Measurements from ENCODE around the gene UBE2A. TPM values are rescaled to one million over a fixed set of nuclear protein-coding genes. Genes with fewer than 3 reads are reported as not detected.

The UBE2A gene
- total RNA-seq (2022; extraction: Qiagen RNA extraction; ENCODE audit: low read depth) = 131 to 159 TPM (median 144 TPM) in 5 replicates

DNA sequence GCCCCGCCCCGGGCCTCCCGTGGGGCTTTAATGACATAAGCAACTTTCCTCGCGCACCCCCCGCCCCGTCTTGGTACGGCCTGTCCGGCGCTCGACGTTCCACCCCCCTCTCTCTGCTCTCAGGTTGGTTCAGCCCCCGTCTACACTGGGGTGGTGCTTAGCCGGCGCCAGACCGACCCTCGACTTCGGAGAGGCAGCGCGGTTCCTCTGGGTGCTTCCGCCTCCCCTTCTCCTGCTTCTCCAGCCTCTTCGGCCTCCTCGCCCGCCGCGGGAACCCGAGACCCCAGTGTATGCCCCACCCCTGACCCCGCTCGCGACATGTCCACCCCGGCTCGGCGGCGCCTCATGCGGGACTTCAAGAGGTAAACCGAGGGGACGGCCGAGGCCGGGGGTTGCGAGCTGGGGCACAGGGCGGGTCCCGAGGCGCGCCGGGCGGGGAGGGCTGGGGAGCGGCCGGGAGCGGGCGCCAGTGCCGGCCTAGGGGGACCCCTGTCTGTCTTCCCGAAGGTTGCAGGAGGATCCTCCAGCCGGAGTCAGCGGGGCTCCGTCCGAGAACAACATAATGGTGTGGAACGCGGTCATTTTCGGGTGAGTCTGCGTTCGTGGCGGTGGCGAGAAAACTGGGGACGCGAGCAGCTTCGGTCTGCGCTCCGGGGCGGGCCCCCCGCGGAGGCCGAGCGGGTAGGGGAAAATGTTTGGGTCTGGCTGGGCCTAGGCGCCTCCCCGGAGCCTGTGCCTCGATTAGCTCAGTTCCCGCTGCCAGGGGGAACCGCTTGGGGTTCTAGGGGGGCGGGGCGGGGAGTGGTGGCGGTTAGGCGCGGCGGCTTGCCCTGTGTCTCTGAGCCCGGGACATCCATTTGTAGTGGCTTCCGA lies at the start of gene UBE2A:
Gene UBE2A (plus strand): TSS at position 170 of the 873 bp plus-strand sequence. CDS start 149 bp downstream, at position 319.

DNA sequence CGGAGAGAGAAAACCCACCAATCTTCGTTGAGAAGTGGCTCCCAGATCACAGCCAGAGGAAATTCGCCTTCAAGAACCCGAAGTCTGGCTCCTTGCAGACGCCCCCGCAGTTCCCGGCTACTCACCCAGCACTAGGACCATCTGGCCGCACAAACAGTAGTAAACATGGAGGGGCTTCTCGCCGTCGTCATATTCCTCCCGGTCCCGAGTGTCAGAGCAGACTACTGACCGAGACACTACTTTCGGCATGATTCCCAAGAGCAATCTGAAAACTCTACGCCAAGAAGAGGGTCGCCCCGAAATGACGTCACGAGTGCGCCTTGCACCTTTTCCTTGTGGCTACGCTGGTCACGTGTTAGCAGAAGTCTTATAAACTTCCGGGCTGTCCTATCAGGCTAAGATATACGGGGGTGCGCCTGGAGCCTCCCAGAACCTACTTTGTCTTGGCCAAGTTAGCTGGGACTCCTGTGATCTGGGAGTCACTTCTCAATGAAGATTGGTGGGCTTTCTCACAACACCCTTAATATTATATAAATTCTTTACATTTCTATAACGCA lies 9.2 kb upstream of the UBE2A start, which contains the start of gene STEEP1:
Gene STEEP1 (minus strand): TSS at position 303 of the 557 bp plus-strand sequence. CDS start 54 bp downstream, at position 249.

DNA sequence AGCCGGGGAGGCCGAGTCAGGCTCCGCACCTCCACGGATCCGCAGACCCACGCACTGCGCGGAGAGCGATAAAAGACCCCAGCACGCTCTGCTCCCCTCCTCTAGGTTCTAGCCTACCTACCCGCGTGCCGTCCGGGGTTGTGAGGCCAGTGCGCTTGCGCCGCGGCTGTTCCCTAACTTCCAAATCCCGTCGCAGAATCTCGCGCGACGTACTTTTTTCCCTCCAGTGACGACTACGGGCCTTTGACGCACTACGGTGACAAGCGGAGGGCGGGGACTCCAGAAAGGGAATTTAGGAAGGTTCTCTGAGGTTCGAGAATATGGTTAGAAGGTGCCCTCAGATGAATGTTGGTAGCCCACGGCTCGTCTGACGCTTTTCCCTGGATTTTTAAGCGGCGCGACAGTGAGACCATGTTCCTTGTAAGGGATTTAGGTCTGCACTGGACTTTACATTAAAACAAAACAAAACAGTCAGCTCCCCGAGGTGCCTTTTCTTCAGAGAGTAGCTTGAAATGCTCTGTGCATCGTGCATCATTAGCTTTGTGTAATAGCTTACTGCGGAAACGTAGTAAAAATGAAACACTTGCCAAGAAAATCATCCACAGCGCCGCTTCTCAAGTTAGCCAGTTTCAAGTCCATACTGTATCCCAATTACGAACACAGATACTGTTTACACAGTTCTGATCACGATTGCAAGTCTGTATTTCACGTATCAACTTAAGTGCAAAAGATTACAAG lies 32.1 kb downstream of the UBE2A start, which contains the start of gene NKRF:
Gene NKRF (minus strand): TSS at position 145 of the 738 bp plus-strand sequence.

Other genes starting within 250 kb of the UBE2A start
- 23.9 to 35.9 TPM (median 31.8 TPM) in 5 replicates for gene SLC25A43, start 175.2 kb upstream of the UBE2A start, total RNA-seq (2022; extraction: Qiagen RNA extraction; ENCODE audit: low read depth)
- 604 to 771 TPM (median 752 TPM) in 5 replicates for gene SLC25A5, start 106.1 kb upstream of the UBE2A start, total RNA-seq (2022; extraction: Qiagen RNA extraction; ENCODE audit: low read depth)
- 29.2 to 38.2 TPM (median 32.4 TPM) in 5 replicates for gene STEEP1, start 9.2 kb upstream of the UBE2A start, total RNA-seq (2022; extraction: Qiagen RNA extraction; ENCODE audit: low read depth)
- 14.9 to 19.6 TPM (median 17.0 TPM) in 5 replicates for gene NKRF, start 31.9 kb downstream of the UBE2A start, total RNA-seq (2022; extraction: Qiagen RNA extraction; ENCODE audit: low read depth)
- gene SEPTIN6, start 118.6 kb downstream of the UBE2A start, total RNA-seq (2022; extraction: Qiagen RNA extraction; ENCODE audit: low read depth) = 10.3 to 11.7 TPM (median 11.5 TPM) in 5 replicates
- 0.29 TPM in 1 of 5 replicates, not detected in the others for gene SOWAHD, start 184.0 kb downstream of the UBE2A start, total RNA-seq (2022; extraction: Qiagen RNA extraction; ENCODE audit: low read depth)
- 3,268 to 6,888 TPM (median 3,499 TPM) in 5 replicates for gene RPL39, start 217.1 kb downstream of the UBE2A start, total RNA-seq (2022; extraction: Qiagen RNA extraction; ENCODE audit: low read depth)

All from A549 treated with ZK216348 at 1 μM for 4 hours (cell line).